GM12864 (cell line): ENCODE results near the gene HRC.

Experiments
- DNase-seq: peaks from one replicate; pipeline ENCODE4 v3.0.0-alpha.2; 2011; ENCODE audit warnings: low read depth
- H3K4me3 ChIP-seq: 2 replicates; pipeline ENCODE4 v1.5.1; 2011; ENCODE audit warnings: mild to moderate bottlenecking, low read depth, low read length, control low read depth
- TF ChIP-seq, protein P1 (sequence below): IDR thresholded peaks from 2 replicates; pipeline ENCODE4 v1.5.1; 2011; ENCODE audit warnings: low read depth, mild to moderate bottlenecking, moderate library complexity, low read length, control low read depth, inconsistent platforms; ENCODE audit errors: missing control alignments

The HRC gene

DNA sequence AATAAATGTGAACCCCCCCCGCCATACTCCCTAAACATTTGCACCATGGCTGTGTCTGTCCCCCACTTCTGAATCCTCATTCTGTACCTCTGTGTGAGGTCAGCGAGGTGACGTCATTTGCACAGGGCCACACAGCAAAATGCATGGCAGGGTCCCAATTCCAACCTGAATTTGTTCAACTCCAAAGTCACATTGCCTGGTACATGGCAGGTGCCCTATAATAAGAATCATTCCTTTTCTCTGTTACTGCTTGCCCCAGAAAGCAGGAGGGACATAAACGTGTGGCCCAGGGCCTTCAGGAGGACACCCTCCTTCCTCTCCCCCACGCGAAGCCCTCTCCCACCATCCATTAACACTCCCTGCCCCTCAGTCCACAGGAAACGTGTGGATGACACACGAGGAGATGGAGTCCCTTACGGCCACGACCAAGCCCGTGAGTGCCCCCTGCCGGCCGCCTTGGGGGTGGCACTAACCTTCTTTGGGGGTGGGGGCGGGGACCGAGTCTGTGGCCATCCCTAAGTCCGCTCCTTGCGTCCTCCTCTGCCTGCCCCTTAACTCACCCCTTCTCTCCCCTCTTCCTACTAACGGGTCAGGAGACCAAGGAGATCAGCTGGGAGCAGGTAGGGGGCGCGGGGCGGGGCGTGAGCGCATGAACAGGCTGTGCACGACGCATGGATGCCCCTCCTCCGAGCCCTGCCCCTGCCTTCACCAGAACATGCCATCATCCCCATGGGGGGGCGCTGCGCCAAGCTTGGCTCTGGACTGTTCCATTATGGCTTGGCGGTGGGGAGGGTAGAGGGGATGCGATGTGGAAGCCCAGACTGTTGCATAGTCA is 9.4 kb downstream of the HRC start:
- no peak overlapping the region for H3K4me3 ChIP-seq
- DNase-seq: peak; percentile 15
- TF ChIP-seq, protein P1, sequence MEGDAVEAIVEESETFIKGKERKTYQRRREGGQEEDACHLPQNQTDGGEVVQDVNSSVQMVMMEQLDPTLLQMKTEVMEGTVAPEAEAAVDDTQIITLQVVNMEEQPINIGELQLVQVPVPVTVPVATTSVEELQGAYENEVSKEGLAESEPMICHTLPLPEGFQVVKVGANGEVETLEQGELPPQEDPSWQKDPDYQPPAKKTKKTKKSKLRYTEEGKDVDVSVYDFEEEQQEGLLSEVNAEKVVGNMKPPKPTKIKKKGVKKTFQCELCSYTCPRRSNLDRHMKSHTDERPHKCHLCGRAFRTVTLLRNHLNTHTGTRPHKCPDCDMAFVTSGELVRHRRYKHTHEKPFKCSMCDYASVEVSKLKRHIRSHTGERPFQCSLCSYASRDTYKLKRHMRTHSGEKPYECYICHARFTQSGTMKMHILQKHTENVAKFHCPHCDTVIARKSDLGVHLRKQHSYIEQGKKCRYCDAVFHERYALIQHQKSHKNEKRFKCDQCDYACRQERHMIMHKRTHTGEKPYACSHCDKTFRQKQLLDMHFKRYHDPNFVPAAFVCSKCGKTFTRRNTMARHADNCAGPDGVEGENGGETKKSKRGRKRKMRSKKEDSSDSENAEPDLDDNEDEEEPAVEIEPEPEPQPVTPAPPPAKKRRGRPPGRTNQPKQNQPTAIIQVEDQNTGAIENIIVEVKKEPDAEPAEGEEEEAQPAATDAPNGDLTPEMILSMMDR: peak; percentile 87

DNA sequence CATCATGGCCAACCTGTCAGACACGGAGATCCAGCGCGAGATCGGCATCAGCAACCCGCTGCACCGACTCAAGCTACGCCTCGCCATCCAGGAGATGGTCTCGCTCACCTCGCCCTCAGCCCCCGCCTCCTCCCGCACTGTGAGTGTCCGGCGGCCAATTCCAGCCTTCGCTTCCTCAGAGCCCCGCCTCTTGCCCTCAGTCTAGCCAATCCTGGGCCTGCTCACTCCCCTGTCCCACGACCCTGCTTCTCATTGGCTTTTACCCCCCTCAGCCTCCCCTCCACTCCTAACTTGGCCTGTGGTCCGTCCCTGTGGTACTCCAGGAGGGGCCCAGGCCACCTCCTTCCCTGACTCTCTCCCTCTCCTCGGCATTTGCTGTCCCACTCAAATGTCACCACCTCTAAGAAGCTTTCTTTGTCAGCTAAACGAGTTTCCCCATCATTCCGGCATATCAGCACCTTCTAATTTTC is 12.3 kb downstream of the HRC start:
- no peak for DNase-seq
- TF ChIP-seq, protein P1: no peak
- H3K4me3 ChIP-seq: peak overlapping the region; percentile 35

DNA sequence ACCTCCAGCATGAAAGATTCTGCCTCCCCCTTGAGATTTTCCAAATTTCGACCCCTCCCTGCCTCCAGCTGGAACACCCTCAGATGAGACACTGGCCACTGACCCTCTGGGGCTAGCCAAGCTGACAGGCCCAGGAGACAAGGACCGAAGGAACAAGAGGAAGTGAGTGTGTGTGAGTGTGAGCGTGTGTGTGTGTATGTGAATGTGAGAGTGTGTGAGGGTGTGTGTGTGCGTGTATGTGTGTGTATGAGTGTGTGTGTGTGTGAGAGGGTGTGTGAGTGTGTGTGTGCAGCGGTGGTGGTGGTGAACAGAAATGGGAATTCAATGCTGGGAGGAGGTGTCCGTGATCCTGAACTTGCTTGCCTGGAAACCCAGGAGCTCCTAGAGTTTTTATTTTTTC is 13.8 kb downstream of the HRC start:
- DNase-seq: no peak

DNA sequence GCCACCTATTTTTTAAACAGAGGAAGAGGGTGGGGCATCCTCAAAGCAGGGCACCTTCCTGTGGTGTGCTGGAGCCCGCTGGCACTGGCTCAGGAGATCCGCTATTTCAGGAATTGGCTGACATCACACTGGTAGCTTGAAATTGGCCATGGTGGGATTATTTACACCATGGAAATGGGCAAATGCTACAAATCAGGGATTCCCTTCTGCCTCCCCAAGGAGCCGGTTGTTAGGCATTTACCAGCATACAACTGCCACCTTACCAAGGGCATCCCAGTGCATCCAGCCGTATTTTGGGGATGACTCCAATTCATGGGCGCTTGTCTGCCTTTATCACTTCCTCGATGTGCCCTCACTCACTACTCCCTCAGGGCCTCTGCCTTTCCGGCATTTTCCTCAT is 14.2 kb downstream of the HRC start:
- TF ChIP-seq, protein P1: no peak

More for the DNA sequence above, 13.8 kb downstream of the HRC start:
- H3K4me3 ChIP-seq: no peak overlapping the region
- TF ChIP-seq, protein P1: no peak

DNA sequence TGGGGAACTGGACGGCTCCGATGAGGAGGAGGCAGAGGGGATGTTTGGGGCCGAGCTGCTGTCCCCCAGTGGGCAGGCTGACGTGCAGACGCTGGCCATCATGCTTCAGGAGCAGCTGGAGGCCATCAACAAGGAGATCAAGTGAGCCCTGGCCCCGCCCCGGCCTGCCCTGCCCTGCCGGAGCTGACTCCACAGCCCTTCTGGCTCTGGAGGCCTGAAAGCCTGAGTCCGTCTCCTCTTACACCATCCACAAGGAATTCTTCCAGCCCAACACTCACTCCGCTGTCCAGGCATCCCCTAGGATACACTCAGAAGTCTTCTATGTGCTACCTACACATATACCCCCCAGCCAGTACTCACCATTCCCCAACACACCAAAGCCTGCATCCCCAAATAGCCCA is 18.4 kb downstream of the HRC start:
- TF ChIP-seq, protein P1: no peak
- no peak overlapping the region for H3K4me3 ChIP-seq

More for the DNA sequence above, 14.2 kb downstream of the HRC start:
- no peak for DNase-seq
- no peak overlapping the region for H3K4me3 ChIP-seq

DNA sequence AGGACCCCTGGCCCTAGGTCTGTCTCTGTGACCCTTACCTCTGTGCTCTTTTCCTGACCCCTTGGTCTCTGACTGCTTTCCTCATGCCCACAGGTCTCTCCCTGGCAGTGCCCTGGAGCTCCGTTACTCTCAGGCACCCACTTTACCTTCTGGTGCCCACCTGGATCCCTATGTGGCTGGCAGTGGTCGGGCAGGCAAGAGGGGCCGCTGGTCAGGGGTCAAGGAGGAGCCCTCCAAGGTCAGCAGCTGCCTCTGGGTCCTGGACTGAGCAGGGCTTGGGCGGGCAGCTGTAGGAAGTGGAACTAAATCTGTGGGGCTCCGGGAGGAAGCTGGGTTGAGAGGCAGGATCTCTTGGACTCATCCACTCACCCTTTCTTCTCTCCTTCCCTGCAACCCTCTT is 19.5 kb downstream of the HRC start:
- H3K4me3 ChIP-seq: no peak overlapping the region
- DNase-seq: no peak
- TF ChIP-seq, protein P1: no peak

More for the DNA sequence above, 18.4 kb downstream of the HRC start:
- no peak for DNase-seq
